Gastroesophageal sphincter (tissue), 4 donors: ENCODE measurements around the gene ALPG. TPM values are rescaled to one million over a fixed set of nuclear protein-coding genes. Genes with fewer than 3 reads are reported as not detected.
A peak's percentile ranks its signal among the peaks of the same experiment; 100 is the strongest.
"Not testable (repeated sequence)": the region's sequence is repeated elsewhere in the genome, so short reads cannot be mapped to it uniquely, and the experiment has no call there.

Experiments used
- ATAC-seq: fragments of 150-250 bp; one replicate; pipeline ENCODE4 v1.9.1; 2016; ENCODE audit warnings: mild to moderate bottlenecking, moderate library complexity
- H3K27ac ChIP-seq, 4 donors: fragments of 200-600 bp; sonication (generic) in 3 of 4; 1 replicate in 3 of 4; 2 replicates in 1 of 4; pipeline ENCODE4 v1.5.1; 2016 to 2019
- H3K27me3 ChIP-seq: fragments of 200-600 bp; sonication (generic); one replicate; pipeline ENCODE4 v1.5.1; 2019
- H3K36me3 ChIP-seq, 2 donors: fragments of 200-600 bp; sonication (generic); one replicate each; pipeline ENCODE4 v1.5.1; 2019; ENCODE audit warnings: control low read depth in 1 of 2
- H3K4me1 ChIP-seq, 3 donors: fragments of 200-600 bp; sonication (generic); 1 replicate in 2 of 3; 2 replicates in 1 of 3; pipeline ENCODE4 v1.5.1; 2016 to 2019; ENCODE audit warnings: control low read depth in 2 of 3
- H3K4me3 ChIP-seq, 2 donors: fragments of 200-600 bp; sonication (generic); one replicate each; pipeline ENCODE4 v1.5.1; 2019; ENCODE audit warnings: mild to moderate bottlenecking in 1 of 2, moderate library complexity in 1 of 2
- H3K9me3 ChIP-seq, 3 donors: fragments of 200-600 bp; sonication (generic); one replicate each; pipeline ENCODE4 v1.5.1; 2017 to 2019; ENCODE audit warnings: control low read depth in 2 of 3
- EP300 ChIP-seq: sonication (generic); formaldehyde crosslinking; IDR thresholded peaks from one replicate; pipeline ENCODE4 v1.6.1; 2017; ENCODE audit warnings: antibody characterized with exemption, mild to moderate bottlenecking
- POLR2A ChIP-seq, 2 donors: fragments of 450-650 bp; IDR thresholded peaks; one replicate each; pipeline ENCODE4 v1.6.1; 2017; ENCODE audit warnings: antibody characterized with exemption in 2 of 2, mild to moderate bottlenecking in 2 of 2, moderate library complexity in 1 of 2
- POLR2AphosphoS5 ChIP-seq: sonication (generic); formaldehyde crosslinking; IDR thresholded peaks from one replicate; pipeline ENCODE4 v1.6.1; 2017; ENCODE audit warnings: antibody characterized with exemption
- WGBS, 2 donors: methylation state at CpG; one replicate each; pipeline ENCODE4 v1.1.5; 2018; ENCODE audit warnings: low coverage in 1 of 2; 5-methylcytosine and 5-hydroxymethylcytosine counted together
- total RNA-seq, 4 donors: library from RNA; depleted of rRNA; stranded (reverse); fragments of >200 nt; gene quantifications; one replicate each; pipeline ENCODE4 v1.1.0, GENCODE V29; 2016
- TF ChIP-seq, protein P1 (sequence below), 4 experiments: fragments of 200-600 bp in 2 of 4; fragments of 450-650 bp in 2 of 4; sonication (generic) in 1 of 4; IDR thresholded peaks; one replicate each; pipeline ENCODE4 v1.5.1; 2017 to 2019; ENCODE audit warnings: antibody characterized with exemption in 4 of 4, mild to moderate bottlenecking in 2 of 4, moderate library complexity in 2 of 4

ALPG gene
- total RNA-seq, 4 donors from 2014 or later: not detected

DNA sequence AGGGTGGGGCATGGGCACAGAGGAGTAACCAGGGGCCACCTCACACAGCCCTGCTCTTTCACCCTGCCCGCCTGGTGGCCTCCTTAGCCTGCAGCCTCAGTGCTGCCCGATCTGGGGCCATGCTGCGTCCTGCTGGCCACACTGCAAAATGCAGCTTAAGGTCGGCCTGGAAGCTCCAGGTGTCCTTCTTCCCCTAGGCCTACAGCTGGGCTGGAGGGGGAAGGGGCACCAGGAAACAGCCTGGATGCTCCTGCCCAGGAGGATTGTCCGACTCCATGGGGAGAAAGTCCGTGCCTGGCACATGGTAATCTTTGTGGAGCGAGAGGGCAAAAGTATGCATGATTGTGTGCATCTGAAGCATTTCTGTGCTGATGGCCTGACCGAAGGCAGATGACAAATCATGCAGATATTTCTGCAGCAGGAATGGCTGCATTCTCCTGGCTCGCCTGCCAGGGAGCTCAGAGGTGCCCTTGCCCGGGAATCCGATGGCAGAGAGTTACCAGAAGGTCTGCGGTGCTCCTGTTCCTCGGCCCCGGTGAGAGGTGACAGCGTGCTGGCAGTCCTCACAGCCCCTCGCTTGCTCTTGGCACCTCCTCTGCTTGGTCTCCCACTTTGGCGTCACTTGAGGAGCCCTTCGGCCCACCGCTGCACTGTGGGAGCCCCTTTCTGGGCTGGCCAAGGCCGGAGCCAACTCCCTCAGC, 40.9 kb upstream of the ALPG start:
- Histone ChIP-seq H3K27ac (no peak overlapping the region), H3K4me1 (no peaks in the 10 kb centered on the region), H3K9me3 (no peaks in the 10 kb centered on the region), H3K4me3 (no peak overlapping the region), H3K36me3 (no peaks in the 10 kb centered on the region), H3K27me3 (peaks cover 23% of the 10 kb centered on the region)
- peak; percentile 44 for ATAC-seq
- 0 to 100% methylated on average over 2 to 6 of the region's 20 CpGs for WGBS, 2 donors
- TF ChIP-seq POLR2A (IDR thresholded peaks at IDR 0.05): no peak
- TF ChIP-seq, protein P1, sequence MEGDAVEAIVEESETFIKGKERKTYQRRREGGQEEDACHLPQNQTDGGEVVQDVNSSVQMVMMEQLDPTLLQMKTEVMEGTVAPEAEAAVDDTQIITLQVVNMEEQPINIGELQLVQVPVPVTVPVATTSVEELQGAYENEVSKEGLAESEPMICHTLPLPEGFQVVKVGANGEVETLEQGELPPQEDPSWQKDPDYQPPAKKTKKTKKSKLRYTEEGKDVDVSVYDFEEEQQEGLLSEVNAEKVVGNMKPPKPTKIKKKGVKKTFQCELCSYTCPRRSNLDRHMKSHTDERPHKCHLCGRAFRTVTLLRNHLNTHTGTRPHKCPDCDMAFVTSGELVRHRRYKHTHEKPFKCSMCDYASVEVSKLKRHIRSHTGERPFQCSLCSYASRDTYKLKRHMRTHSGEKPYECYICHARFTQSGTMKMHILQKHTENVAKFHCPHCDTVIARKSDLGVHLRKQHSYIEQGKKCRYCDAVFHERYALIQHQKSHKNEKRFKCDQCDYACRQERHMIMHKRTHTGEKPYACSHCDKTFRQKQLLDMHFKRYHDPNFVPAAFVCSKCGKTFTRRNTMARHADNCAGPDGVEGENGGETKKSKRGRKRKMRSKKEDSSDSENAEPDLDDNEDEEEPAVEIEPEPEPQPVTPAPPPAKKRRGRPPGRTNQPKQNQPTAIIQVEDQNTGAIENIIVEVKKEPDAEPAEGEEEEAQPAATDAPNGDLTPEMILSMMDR (IDR thresholded peaks at IDR 0.05): no peak
- no peak for TF ChIP-seq POLR2AphosphoS5
- TF ChIP-seq EP300: no peak

- H3K36me3 ChIP-seq, ATAC-seq, H3K4me1 ChIP-seq, H3K9me3 ChIP-seq, H3K4me3 ChIP-seq, H3K27ac ChIP-seq: not testable (repeated sequence)
- H3K27me3 ChIP-seq: peaks cover 23% of the 10 kb centered on the region
- WGBS, 2 donors: no CpG with 5 or more reads among the region's 23 CpGs
Observed at GRCh38 chr2:232366461-232366860, 40.2 kb upstream of the ALPG start.

DNA sequence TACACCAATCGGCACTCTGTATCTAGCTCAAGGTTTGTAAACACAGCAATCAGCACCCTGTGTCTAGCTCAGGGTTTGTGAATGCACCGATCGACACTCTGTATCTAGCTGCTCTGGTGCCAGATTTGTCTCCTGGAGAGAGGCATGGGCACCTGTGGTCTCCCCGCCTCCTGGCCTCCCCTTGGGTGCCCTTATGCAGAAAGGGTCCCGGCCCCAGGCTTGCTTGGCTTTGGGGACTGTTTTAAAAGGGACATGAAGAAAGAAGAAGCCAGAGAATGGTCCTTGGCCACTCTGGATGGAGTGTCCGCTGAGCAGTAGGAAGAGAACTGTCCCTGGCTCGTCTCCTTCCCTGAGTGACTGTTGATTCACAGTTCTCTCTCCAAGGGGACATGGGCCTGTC, 39.6 kb upstream of the ALPG start:
- peaks cover 23% of the 10 kb centered on the region for H3K27me3 ChIP-seq
- no peaks in the 10 kb centered on the region for H3K36me3 ChIP-seq
- no peak overlapping the region for H3K4me3 ChIP-seq
- H3K9me3 ChIP-seq: no peaks in the 10 kb centered on the region
- no peak for ATAC-seq
- TF ChIP-seq EP300 (no peak), POLR2A (IDR thresholded peaks at IDR 0.05) (no peak), POLR2AphosphoS5 (no peak)
- TF ChIP-seq, protein P1 (IDR thresholded peaks at IDR 0.05): no peak
- 40 to 80% methylated on average over 1 to 2 of the region's 7 CpGs for WGBS, 2 donors
- no peaks in the 10 kb centered on the region for H3K4me1 ChIP-seq
- H3K27ac ChIP-seq: no peak overlapping the region

- ATAC-seq: no peak
- Histone ChIP-seq H3K36me3 (no peaks in the 10 kb centered on the region), H3K9me3 (no peaks in the 10 kb centered on the region), H3K4me3 (no peak overlapping the region), H3K4me1 (no peaks in the 10 kb centered on the region), H3K27ac (no peak overlapping the region), H3K27me3 (peaks cover 23% of the 10 kb centered on the region)
- no peak for TF ChIP-seq POLR2AphosphoS5
- no peak for TF ChIP-seq POLR2A (IDR thresholded peaks at IDR 0.05)
- TF ChIP-seq EP300: no peak
- TF ChIP-seq, protein P1 (IDR thresholded peaks at IDR 0.05): no peak
- 77% methylated on average over 5 of the region's 13 CpGs; no CpG with 5 or more reads in 1 of the 2 donors for WGBS, 2 donors
Observed at GRCh38 chr2:232367591-232368233, 38.9 kb upstream of the ALPG start.

DNA sequence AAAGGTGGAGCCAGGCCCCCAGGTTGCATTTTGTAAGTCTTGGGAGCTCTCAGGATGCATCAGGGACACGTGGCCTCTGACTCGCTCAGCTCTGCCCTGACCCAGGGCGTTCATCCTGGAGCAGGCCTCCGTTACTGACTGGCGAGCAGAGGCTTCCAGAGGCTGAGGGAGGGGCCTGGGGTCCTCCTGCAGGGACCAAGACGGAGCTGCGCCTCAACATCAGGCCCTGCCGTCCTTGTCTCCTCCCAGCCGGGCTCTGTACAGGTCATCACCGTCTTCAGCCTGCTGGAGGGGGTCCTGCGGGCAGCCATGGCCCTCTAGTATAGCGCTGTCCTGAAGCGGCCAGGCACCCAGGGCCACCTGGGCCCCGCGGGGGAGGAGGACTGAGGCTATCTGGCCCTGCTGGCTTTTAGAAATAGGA, 38.3 kb upstream of the ALPG start:
- Histone ChIP-seq H3K9me3 (no peaks in the 10 kb centered on the region), H3K4me3 (no peak overlapping the region), H3K27me3 (peaks cover 23% of the 10 kb centered on the region), H3K4me1 (no peaks in the 10 kb centered on the region), H3K27ac (no peak overlapping the region), H3K36me3 (no peaks in the 10 kb centered on the region)
- no peak for ATAC-seq
- TF ChIP-seq EP300 (no peak), POLR2AphosphoS5 (no peak), POLR2A (IDR thresholded peaks at IDR 0.05) (no peak)
- TF ChIP-seq, protein P1 (IDR thresholded peaks at IDR 0.05): no peak
- 84% methylated on average over 6 of the region's 15 CpGs; no CpG with 5 or more reads in 1 of the 2 donors for WGBS, 2 donors
